Stimulated activated memory B cell treated with anti-CD40 and anti-IgM and Interleukin-4, amounts not matched to agents 10 μg/mL and 1 μg/mL and 100 μg/mL, for 72 hours (primary cell): ENCODE data around the gene FXN.
"Not testable (repeated sequence)": the region's sequence is repeated elsewhere in the genome, so short reads cannot be mapped to it uniquely, and the experiment has no call there.

Experiments
- ATAC-seq: fragments of 150-1000 bp; cut with Tn5 transposase; 2 replicates; pipeline ENCODE4 v1.10.0; 2021
- H3K27ac Mint-ChIP-seq: one replicate; pipeline ENCODE4 v1.8.0; 2022; ENCODE audit warnings: mild to moderate bottlenecking, mixed read lengths
- H3K27me3 Mint-ChIP-seq: one replicate; pipeline ENCODE4 v1.8.0; 2022; ENCODE audit warnings: mixed read lengths
- H3K36me3 Mint-ChIP-seq: one replicate; pipeline ENCODE4 v1.8.0; 2022; ENCODE audit warnings: mixed read lengths
- H3K4me1 Mint-ChIP-seq: one replicate; pipeline ENCODE4 v1.8.0; 2022; ENCODE audit warnings: mixed read lengths
- H3K4me3 Mint-ChIP-seq: one replicate; pipeline ENCODE4 v1.8.0; 2022; ENCODE audit warnings: mild to moderate bottlenecking, moderate library complexity, mixed read lengths
- H3K9me3 Mint-ChIP-seq: one replicate; pipeline ENCODE4 v1.8.0; 2022; ENCODE audit warnings: mixed read lengths

FXN gene

GRCh38 chr9:69094361-69095135, 59.0 kb downstream of the FXN start:
- not testable (repeated sequence) for H3K4me3 Mint-ChIP-seq, H3K4me1 Mint-ChIP-seq, H3K27me3 Mint-ChIP-seq, H3K9me3 Mint-ChIP-seq, H3K27ac Mint-ChIP-seq, ATAC-seq, H3K36me3 Mint-ChIP-seq

- no peak overlapping the region for H3K27ac Mint-ChIP-seq
- H3K27me3 Mint-ChIP-seq, result no peaks in the 10 kb centered on the region
These were observed 61.5 kb downstream of the FXN start for GRCh38 chr9:69097064-69097463.

GRCh38 chr9:69097923-69098593, 62.5 kb downstream of the FXN start:
- ATAC-seq, result no peak
- H3K27ac Mint-ChIP-seq, result no peak overlapping the region
- no peak overlapping the region for H3K4me3 Mint-ChIP-seq
- no peaks in the 10 kb centered on the region for H3K27me3 Mint-ChIP-seq
- no peaks in the 10 kb centered on the region for H3K4me1 Mint-ChIP-seq
- peaks cover 5% of the 10 kb centered on the region for H3K36me3 Mint-ChIP-seq
- H3K9me3 Mint-ChIP-seq, result no peaks in the 10 kb centered on the region

More at GRCh38 chr9:69097064-69097463, 61.5 kb downstream of the FXN start:
- H3K9me3 Mint-ChIP-seq, result no peaks in the 10 kb centered on the region
- H3K4me1 Mint-ChIP-seq, result no peaks in the 10 kb centered on the region
- no peak for ATAC-seq
- peaks cover 5% of the 10 kb centered on the region for H3K36me3 Mint-ChIP-seq
- no peak overlapping the region for H3K4me3 Mint-ChIP-seq

GRCh38 chr9:69103348-69103996, 67.9 kb downstream of the FXN start:
- H3K27ac Mint-ChIP-seq, H3K9me3 Mint-ChIP-seq, H3K36me3 Mint-ChIP-seq: not testable (repeated sequence)

GRCh38 chr9:69104830-69105527, 69.4 kb downstream of the FXN start:
- H3K9me3 Mint-ChIP-seq, result no peaks in the 10 kb centered on the region
- H3K4me3 Mint-ChIP-seq, result no peak overlapping the region
- no peak overlapping the region for H3K27ac Mint-ChIP-seq
- peaks cover 5% of the 10 kb centered on the region for H3K36me3 Mint-ChIP-seq
- no peak for ATAC-seq
- no peaks in the 10 kb centered on the region for H3K27me3 Mint-ChIP-seq
- H3K4me1 Mint-ChIP-seq, result no peaks in the 10 kb centered on the region

More at GRCh38 chr9:69103348-69103996, 67.9 kb downstream of the FXN start:
- H3K4me1 Mint-ChIP-seq, H3K27me3 Mint-ChIP-seq, ATAC-seq, H3K4me3 Mint-ChIP-seq: not testable (repeated sequence)

GRCh38 chr9:69107771-69108170, 72.2 kb downstream of the FXN start:
- no peaks in the 10 kb centered on the region for H3K9me3 Mint-ChIP-seq
- no peak overlapping the region for H3K4me3 Mint-ChIP-seq
- no peak overlapping the region for H3K27ac Mint-ChIP-seq
- no peak for ATAC-seq
- H3K36me3 Mint-ChIP-seq, result peaks cover 10% of the 10 kb centered on the region
- H3K4me1 Mint-ChIP-seq, result no peaks in the 10 kb centered on the region
- H3K27me3 Mint-ChIP-seq, result no peaks in the 10 kb centered on the region

GRCh38 chr9:69108706-69109105, 73.2 kb downstream of the FXN start:
- not testable (repeated sequence) for H3K27ac Mint-ChIP-seq, H3K4me3 Mint-ChIP-seq, H3K27me3 Mint-ChIP-seq, ATAC-seq, H3K9me3 Mint-ChIP-seq, H3K4me1 Mint-ChIP-seq
- peaks cover 10% of the 10 kb centered on the region for H3K36me3 Mint-ChIP-seq

GRCh38 chr9:69109152-69109551, 73.6 kb downstream of the FXN start:
- no peak overlapping the region for H3K4me3 Mint-ChIP-seq
- peaks cover 10% of the 10 kb centered on the region for H3K36me3 Mint-ChIP-seq
- ATAC-seq, result no peak
- no peaks in the 10 kb centered on the region for H3K27me3 Mint-ChIP-seq
- H3K9me3 Mint-ChIP-seq, result no peaks in the 10 kb centered on the region
- no peaks in the 10 kb centered on the region for H3K4me1 Mint-ChIP-seq
- H3K27ac Mint-ChIP-seq, result no peak overlapping the region

GRCh38 chr9:69112646-69113045, 77.1 kb downstream of the FXN start:
- H3K4me1 Mint-ChIP-seq, H3K27me3 Mint-ChIP-seq, ATAC-seq, H3K9me3 Mint-ChIP-seq, H3K27ac Mint-ChIP-seq, H3K4me3 Mint-ChIP-seq: not testable (repeated sequence)
- H3K36me3 Mint-ChIP-seq, result peaks cover 10% of the 10 kb centered on the region

GRCh38 chr9:69115621-69116020, 80.1 kb downstream of the FXN start:
- H3K9me3 Mint-ChIP-seq, result no peaks in the 10 kb centered on the region
- no peak for ATAC-seq
- no peak overlapping the region for H3K27ac Mint-ChIP-seq
- H3K4me3 Mint-ChIP-seq, result no peak overlapping the region
- peaks cover 4% of the 10 kb centered on the region for H3K4me1 Mint-ChIP-seq
- no peaks in the 10 kb centered on the region for H3K27me3 Mint-ChIP-seq
- peaks cover 10% of the 10 kb centered on the region for H3K36me3 Mint-ChIP-seq

GRCh38 chr9:69118656-69119055, 83.1 kb downstream of the FXN start:
- Mint-ChIP-seq H3K27me3 (no peaks in the 10 kb centered on the region), H3K4me1 (peaks cover 25% of the 10 kb centered on the region), H3K9me3 (no peaks in the 10 kb centered on the region), H3K36me3 (no peaks in the 10 kb centered on the region), H3K27ac (no peak overlapping the region), H3K4me3 (no peak overlapping the region)
- no peak for ATAC-seq

GRCh38 chr9:69120380-69121154, 85.0 kb downstream of the FXN start:
- ATAC-seq, result no peak
- peak overlapping the region; percentile 77 for H3K27ac Mint-ChIP-seq
- H3K27me3 Mint-ChIP-seq, result no peaks in the 10 kb centered on the region
- H3K4me3 Mint-ChIP-seq, result peak overlapping the region; percentile 88
- no peaks in the 10 kb centered on the region for H3K36me3 Mint-ChIP-seq
- no peaks in the 10 kb centered on the region for H3K9me3 Mint-ChIP-seq
- H3K4me1 Mint-ChIP-seq, result peaks cover 25% of the 10 kb centered on the region

- no peaks in the 10 kb centered on the region for H3K9me3 Mint-ChIP-seq
- peak overlapping the region; percentile 77 for H3K27ac Mint-ChIP-seq
- peak overlapping the region; percentile 88 for H3K4me3 Mint-ChIP-seq
- H3K4me1 Mint-ChIP-seq, result peaks cover 25% of the 10 kb centered on the region
- H3K36me3 Mint-ChIP-seq, result no peaks in the 10 kb centered on the region
- H3K27me3 Mint-ChIP-seq, result no peaks in the 10 kb centered on the region
- ATAC-seq, result peak; percentile 83
These were observed 85.9 kb downstream of the FXN start for GRCh38 chr9:69121155-69122081.

GRCh38 chr9:69122082-69122548, 86.6 kb downstream of the FXN start:
- Mint-ChIP-seq H3K9me3 (no peaks in the 10 kb centered on the region), H3K4me1 (peaks cover 25% of the 10 kb centered on the region), H3K27me3 (no peaks in the 10 kb centered on the region), H3K27ac (peak overlapping the region; percentile 77), H3K36me3 (no peaks in the 10 kb centered on the region), H3K4me3 (peak overlapping the region; percentile 88)
- peak; percentile 85 for ATAC-seq
